NCI-H2196 (cell line): Measurements from ENCODE around the gene CLIC5.

Experiments
- DNase-seq: peaks from one replicate; lab custom pipeline; 2025; ENCODE audit not compliant: unreplicated experiment; lab: John Stamatoyannopoulos, UW

The CLIC5 gene

GRCh38 chr6:45854149-45854742 lies 161.4 kb downstream of the CLIC5 start:
- DNase-seq, result no peak

DNA sequence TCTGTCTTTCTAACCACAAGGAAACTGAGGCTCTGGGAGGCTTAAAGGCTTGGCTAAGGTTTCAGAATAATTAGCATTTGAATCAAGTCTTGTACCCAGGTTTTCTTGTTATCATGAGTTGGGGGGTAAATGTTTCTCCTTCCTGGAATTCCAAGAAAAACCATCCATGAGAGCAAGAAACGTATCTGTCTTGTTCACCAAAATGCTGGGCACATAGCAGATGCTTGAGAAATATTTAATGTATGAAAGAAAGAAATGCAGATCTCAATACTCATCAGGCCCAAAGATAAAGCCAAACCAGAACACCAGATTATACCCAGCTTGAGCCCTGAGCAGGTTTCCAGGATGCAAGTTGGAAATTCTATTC lies 164.6 kb downstream of the CLIC5 start:
- DNase-seq, result no peak

- DNase-seq, result no peak
Observed at GRCh38 chr6:45850378-45851033, 165.2 kb downstream of the CLIC5 start.

GRCh38 chr6:45845567-45845966 lies 170.1 kb downstream of the CLIC5 start:
- no peak for DNase-seq

DNA sequence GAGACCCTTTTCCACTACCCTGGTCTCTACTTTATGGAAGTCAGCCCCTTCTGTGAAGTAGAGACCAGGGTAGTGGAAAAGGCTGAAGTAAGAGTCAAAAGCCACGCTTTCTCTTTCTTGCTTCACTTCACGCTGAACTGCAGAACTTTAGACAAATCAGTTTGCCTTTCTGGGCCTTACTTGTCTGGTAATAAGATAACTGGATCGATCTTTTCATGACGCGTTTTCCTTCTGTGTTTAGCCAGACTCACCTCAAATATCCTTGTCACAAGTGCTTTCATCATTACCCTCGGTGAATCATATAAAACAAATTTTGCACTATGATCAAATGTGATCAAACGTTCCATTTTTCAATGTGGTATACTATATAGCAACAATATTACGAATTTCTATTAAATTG lies 170.7 kb downstream of the CLIC5 start:
- DNase-seq, result no peak

DNA sequence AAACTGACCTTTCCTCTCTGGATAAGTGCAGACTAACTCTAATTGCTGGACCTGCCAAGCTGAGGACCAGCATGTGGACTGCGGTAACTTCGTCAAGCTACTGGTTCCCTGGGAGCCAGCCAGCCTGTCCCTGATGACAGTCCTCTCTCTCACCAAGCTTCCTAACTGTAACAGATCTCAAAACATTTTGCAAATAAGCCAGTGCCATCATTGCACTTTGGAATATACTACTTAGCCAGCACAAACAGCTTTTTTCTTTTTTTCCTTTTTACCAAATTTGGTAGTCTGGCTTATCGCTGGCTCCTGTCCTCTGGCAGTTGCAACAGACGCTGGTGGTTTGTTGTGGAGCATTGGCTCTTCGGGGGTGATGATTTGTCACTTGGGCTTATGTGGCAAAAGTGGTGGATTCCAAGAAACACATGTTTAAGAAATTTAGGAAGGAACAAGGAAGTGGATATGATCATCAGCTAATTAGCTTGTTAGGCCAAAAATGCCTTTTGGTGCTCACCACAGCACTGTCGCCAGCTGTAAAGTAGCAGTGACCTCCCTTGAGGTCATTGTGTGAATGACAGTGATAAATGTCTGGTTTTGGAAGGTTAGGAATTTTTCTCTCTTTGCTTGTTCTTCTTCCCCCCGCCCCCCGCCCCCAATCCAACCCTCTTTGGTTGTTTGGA lies 171.7 kb downstream of the CLIC5 start:
- no peak for DNase-seq

DNA sequence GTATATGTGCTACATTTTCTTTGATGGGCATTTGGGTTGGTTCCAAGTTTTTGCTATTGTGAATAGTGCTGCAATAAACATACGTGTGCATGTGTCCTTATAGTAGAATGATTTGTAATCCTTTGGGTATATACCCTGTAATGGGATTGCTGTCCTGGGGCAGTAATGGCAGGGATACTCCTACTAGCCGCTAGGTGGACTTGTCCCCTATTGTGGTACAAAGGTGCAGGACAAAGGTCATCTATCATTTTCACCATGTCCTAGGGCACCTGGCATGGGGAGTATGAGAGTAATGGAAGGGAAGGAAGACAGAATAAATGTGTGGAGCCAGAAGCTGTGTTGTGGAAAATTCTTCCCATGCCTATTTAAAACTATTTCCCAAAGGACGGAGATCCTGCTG lies 174.6 kb downstream of the CLIC5 start:
- DNase-seq, result no peak

DNA sequence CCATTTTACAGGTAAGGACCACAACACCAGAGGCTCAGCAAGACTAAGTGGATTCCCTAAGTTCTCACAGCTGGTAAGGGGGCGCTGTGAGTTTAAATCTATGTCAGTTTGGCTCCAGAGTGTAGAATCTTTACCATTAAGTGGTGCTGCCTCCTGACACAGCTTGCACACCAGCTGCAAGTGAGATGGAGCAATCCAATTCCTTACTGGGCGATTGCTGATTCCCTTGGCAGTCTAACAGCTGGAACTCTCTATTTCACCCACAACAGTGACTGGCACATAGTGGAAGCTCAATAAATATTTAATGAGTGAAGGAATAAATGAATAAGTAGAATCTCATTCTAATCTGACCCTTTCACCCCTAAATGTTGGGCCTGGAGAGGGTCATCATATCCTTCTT lies 176.7 kb downstream of the CLIC5 start:
- DNase-seq, result no peak

GRCh38 chr6:45838451-45838850 lies 177.2 kb downstream of the CLIC5 start:
- no peak for DNase-seq

DNA sequence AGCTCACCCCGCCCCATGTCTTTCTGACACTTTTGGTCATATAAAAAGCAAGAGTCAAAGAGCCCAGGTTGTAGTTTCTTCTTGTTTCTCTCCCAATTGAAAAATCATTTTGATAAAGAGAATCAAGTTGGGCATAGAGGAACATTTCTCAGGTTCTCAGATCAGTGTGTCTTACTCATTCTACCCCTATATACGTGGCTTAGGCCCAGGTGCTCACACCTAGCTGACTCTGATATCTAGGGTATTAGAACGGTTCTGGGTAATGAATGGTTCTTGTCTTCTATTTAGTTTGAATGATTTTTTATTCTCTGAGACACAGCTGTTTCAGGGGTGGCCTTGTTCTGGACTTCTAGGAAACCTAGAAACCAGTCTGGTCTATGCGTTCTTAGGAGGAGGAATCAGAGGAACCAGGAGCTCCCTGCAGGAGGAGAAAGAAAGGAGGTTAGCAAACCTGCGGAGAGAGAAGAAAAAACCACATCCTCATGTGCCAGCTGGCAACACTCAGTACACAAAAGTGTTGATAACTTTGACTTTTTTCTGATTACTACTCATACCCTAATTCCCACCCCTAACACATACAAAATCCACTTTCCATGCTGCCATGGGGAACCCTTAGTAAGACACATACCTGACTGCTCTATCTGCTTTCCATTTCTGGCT lies 178.0 kb downstream of the CLIC5 start:
- DNase-seq, result no peak

DNA sequence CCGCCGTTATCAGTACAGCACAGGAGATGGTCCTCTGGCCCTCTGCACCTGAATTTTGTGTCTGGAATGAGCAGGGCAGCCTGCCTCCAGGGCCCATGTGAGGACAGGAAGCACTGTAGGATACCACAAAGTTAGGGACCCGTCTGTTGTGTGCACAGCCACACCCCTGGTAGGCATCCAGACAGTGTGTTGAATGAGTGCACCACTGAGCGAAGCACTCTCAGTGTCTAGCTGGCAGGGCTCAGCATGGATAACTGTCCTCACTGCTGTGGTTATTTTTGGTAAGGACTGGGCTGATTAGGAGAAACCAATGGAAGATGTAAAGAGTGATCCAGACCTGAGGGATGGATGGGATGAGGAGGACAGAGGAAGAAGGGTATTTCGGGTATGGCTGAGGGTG lies 178.7 kb downstream of the CLIC5 start:
- DNase-seq, result no peak

DNA sequence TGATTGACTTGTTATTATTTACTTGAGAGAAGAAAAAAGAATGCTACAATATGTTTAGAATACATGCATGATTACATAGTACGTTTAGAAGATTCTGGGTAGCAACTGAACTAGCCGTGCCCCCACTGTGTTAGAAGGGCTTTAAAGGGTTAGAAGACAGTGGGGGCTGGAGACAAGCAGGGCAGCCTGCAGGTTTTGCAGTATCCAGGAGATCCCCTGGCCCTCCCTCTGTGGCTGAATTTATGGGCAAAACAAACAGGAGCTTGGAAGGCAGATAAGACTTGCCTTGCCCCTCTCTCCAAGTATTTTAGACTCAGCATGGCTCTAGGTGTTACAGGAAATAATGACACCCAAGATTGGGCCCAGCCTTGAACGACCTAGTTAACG lies 179.2 kb downstream of the CLIC5 start:
- DNase-seq, result no peak

- DNase-seq, result no peak
Observed at GRCh38 chr6:45835721-45836437, 179.8 kb downstream of the CLIC5 start.

GRCh38 chr6:45832063-45832462 lies 183.6 kb downstream of the CLIC5 start:
- DNase-seq, result no peak
